ENCODE results near the gene ADGRL3.

DNA sequence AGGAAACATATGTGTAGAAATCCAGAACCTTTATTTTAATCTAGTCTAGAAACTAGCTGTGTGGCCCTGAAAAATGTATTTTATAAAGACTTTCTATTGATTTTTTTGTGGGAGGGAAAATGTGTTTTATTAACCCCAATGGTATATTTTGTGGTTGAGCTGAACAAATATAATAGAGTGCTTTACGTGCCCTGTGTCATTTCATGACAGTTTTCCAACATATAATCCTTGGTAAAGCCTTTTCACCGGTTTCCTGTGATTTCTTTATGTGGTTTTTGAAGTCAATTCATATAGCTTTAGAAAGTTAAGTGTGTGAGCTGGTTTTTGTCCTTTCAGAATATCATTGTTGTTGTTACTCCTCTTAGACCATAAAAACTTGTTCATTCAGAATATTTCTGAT lies 375.7 kb downstream of the ADGRL3 start:
- TF ChIP-seq, protein P1, sequence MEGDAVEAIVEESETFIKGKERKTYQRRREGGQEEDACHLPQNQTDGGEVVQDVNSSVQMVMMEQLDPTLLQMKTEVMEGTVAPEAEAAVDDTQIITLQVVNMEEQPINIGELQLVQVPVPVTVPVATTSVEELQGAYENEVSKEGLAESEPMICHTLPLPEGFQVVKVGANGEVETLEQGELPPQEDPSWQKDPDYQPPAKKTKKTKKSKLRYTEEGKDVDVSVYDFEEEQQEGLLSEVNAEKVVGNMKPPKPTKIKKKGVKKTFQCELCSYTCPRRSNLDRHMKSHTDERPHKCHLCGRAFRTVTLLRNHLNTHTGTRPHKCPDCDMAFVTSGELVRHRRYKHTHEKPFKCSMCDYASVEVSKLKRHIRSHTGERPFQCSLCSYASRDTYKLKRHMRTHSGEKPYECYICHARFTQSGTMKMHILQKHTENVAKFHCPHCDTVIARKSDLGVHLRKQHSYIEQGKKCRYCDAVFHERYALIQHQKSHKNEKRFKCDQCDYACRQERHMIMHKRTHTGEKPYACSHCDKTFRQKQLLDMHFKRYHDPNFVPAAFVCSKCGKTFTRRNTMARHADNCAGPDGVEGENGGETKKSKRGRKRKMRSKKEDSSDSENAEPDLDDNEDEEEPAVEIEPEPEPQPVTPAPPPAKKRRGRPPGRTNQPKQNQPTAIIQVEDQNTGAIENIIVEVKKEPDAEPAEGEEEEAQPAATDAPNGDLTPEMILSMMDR (IDR thresholded peaks at IDR 0.05; ENCODE audit: insufficient read depth, low read depth, low read length): no peak
- TF ChIP-seq EZH2 (IDR thresholded peaks at IDR 0.05; ENCODE audit: insufficient read depth, low read length): no peak
